ENCODE data around the gene COPS3.

DNA sequence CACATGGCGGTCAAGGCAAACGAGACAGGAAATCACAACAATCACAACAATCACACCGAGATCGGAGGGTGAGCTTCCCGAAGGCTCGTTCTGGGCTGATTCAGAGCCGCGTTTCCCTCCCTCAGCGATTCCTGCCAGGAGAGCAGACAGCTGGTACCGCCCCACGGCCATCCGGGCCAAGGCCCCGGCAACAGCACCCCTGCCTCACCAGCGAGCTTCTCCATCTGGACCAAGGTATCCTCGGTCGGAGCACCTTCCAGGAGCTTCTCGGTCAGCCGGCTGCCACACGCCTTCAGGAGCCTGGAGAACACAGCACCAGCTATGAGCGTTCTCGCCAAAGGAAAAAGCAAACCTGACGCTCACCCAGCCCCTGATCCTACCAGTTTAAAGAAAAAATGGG lies 59.7 kb downstream of the COPS3 start:
- TF ChIP-seq, protein P1, sequence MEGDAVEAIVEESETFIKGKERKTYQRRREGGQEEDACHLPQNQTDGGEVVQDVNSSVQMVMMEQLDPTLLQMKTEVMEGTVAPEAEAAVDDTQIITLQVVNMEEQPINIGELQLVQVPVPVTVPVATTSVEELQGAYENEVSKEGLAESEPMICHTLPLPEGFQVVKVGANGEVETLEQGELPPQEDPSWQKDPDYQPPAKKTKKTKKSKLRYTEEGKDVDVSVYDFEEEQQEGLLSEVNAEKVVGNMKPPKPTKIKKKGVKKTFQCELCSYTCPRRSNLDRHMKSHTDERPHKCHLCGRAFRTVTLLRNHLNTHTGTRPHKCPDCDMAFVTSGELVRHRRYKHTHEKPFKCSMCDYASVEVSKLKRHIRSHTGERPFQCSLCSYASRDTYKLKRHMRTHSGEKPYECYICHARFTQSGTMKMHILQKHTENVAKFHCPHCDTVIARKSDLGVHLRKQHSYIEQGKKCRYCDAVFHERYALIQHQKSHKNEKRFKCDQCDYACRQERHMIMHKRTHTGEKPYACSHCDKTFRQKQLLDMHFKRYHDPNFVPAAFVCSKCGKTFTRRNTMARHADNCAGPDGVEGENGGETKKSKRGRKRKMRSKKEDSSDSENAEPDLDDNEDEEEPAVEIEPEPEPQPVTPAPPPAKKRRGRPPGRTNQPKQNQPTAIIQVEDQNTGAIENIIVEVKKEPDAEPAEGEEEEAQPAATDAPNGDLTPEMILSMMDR (IDR thresholded peaks at IDR 0.05): no peak
- no peak for TF ChIP-seq POLR2A (IDR thresholded peaks at IDR 0.05)
